Activated CD4-positive, alpha-beta T cell treated with anti-CD3 and anti-CD28 coated beads, Interleukin-10, Interleukin-2, amounts not matched to agents 100 ng/mL and 50 ng/mL, durations not matched to agents 16 hours and 8 hours (primary cell): ENCODE data around the gene MED19.
"Not testable (repeated sequence)": the region's sequence is repeated elsewhere in the genome, so short reads cannot be mapped to it uniquely, and the experiment has no call there.

Experiments
- DNase-seq: peaks from one replicate; pipeline ENCODE4 v3.0.0-alpha.2; 2020

Gene MED19, protein sequence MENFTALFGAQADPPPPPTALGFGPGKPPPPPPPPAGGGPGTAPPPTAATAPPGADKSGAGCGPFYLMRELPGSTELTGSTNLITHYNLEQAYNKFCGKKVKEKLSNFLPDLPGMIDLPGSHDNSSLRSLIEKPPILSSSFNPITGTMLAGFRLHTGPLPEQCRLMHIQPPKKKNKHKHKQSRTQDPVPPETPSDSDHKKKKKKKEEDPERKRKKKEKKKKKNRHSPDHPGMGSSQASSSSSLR

GRCh38 chr11:57711414-57712255 lies at the start of gene MED19:
MED19 (minus strand) TSS chr11:57712215; CDS start chr11:57712179, 36 bp downstream.
- peak; percentile 86 for DNase-seq

GRCh38 chr11:57758174-57758573 lies 46.2 kb upstream of the MED19 start:
- DNase-seq: no peak

DNA sequence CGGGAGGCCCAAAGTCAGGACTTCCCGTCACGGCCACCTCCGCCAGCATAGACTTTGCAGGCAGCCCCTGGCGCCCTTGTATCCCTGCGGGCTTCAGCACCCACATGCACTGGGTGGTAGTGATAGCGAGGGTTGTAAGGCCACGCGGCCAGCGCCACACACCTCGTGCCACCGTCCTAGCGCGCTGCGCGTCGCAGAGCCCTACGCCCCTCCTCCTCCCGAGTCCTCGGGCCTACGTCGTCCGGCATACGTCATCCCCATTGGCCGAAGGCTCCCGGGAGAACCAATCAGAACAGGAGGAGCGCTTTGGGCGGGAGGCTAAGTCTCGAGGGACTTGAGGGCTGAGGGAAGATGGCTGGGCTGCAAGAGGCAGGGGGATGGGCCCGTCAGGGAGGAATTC lies 40.9 kb upstream of the MED19 start:
- DNase-seq: no peak

DNA sequence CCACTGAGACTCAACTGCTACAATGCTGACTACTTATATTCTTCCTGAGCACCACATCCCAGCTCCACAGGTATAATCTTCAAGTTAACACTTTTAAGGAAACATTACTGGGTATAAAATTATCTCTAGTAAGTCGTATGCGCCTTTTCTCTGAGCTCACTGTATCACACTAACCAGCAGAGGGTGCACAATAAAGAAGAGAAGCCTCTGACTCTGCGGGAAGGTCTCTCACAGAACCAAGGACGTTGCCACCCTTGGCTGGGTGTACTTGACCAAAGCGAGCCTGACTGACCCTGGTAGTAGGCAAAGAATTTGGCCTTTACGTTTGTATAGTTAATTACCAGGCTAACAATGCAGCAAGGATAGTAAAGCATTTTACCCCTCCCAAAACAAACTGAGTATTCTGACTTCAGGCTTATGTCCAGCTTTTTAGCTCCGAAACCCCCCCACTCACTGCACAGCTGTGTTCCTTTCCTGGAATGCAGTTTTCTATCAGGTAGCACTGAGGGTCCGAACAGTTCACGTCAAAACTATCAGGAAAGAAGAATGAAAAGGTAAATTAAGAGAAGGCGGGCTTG lies 39.8 kb upstream of the MED19 start, which contains the start of gene BTBD18:
Gene BTBD18, minus strand, starts transcription at position 144 of the 578 bp plus-strand sequence. CDS start 631 bp downstream, outside the sequence.
- peak; percentile 27 for DNase-seq

DNA sequence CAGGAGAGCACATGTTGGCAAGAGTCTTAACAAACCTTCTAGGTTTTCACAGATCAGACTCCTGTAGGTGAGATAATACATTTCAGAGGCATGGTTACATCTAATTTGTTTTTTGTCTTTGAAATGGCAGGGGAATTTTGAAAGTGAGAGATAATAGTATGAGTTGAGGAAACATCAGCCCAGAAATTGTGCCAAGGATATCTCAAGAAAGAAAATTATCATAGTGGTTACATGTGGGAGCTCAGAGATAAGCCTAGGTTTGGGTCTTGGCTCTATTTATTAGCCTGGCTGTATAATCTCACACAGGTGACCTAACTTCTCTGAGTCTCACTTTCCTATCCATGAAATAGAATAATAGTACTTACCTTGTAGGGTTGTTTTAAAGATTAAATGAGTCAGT lies 39.2 kb upstream of the MED19 start:
- DNase-seq: no peak

DNA sequence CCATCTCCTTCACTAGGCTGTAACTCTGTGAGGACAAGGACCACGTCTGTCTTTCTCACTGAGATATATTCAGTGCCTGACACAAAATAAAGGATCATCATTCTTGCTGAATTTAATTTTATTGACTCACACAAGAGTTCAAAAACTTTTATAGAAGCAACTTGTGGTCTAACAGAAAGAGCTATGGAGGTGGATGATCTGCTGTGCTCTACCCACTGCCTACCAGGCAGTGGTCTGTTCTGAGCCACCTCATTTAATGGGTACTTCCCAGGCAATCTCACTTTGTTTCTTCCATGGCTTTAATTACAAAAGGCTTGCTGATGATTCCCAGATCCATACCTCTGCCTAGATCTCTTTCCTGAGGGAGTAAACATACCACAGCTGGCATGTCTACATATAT lies 34.9 kb upstream of the MED19 start:
- DNase-seq: no peak

DNA sequence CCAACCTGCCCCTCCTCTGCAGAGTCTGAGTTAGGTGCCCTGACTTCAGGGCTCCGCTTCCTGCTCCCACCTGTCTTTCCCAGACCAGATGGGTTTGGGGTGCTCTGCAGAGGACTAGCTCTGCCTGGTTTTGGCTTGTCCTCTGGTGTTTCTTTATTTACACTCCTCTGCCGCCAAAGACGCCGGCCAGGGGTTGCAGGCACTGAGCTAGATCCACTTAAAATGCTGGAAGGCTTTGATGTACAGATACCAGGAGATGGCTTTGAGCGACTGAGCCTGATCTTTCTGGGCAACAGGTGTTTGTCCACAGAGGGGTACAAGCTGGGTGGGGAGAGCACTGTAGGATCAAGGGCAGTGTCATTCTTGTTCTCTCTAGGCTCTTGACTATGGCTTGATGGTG lies 33.2 kb upstream of the MED19 start:
- DNase-seq: no peak

DNA sequence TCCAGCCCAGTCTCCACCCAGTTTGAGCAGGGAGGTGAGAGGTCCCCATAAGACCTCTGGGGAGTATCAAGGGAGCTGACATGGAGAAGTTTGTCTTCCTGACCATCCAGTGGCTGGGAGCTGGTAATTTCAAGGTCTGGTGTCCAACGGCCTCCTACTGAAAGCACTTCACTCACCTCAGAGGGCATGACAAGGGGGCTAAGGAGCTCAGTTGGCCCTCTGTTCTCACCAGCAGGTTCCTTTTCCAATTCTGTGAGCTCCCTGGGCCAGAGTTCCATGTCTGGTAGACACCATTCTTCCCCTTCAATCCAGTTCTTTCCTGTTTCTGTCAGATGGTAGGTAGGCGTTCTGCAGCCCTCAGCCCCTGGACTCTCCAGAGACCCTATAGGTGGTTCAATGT lies 32.3 kb upstream of the MED19 start:
- no peak for DNase-seq

GRCh38 chr11:57742087-57742452 lies 30.1 kb upstream of the MED19 start:
- DNase-seq: no peak

- peak; percentile 98 for DNase-seq
These were observed 29.4 kb upstream of the MED19 start, which contains the start of gene SELENOH for GRCh38 chr11:57741132-57742086. SELENOH (plus strand) TSS chr11:57741491; CDS start chr11:57741596, 105 bp downstream.

- no peak for DNase-seq
These were observed 23.7 kb upstream of the MED19 start for GRCh38 chr11:57735619-57736298.

GRCh38 chr11:57732661-57733060 lies 20.6 kb upstream of the MED19 start:
- no peak for DNase-seq

GRCh38 chr11:57729479-57729878 lies 17.5 kb upstream of the MED19 start:
- DNase-seq: no peak

- DNase-seq: no peak
These were observed 16.8 kb upstream of the MED19 start for GRCh38 chr11:57728829-57729228.

- no peak for DNase-seq
These were observed 15.2 kb upstream of the MED19 start for GRCh38 chr11:57727185-57727584.

DNA sequence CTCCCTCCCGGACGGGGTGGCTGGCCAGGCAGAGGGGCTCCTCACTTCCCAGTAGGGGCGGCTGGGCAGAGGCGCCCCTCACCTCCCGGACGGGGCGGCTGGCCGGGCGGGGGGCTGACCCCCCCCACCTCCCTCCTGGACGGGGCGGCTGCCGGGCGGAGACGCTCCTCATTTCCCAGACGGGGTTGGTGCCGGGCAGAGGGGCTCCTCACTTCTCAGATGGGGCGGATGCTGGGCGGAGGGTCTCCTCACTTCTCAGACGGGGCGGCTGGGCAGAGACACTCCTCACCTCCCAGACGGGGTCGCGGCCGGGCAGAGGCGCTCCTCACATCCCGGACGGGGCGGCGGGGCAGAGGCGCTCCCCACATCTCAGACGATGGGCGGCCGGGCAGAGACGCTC lies 4.7 kb upstream of the MED19 start:
- DNase-seq: not testable (repeated sequence)

DNA sequence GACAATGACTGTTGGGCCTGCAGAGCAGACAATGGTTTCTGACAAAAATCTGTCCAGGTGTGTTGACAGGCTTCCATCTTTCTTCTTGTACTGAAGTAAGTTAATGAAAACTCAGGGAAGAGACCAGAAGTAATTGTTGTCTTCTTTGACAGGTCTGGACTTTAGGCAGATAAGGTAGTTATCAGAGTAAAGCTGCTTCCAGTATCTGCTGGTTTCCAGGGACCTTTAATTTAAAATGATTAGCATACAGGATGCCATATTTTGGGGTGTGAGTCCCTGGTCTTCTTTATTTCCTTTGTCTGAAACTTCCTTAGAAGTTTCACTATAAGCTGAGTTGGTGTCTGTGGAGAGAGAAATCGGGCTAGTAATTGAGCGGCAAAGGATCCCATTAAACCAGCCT lies 1.8 kb upstream of the MED19 start:
- DNase-seq: no peak

GRCh38 chr11:57712256-57713150 lies 488 bp upstream of the MED19 start, which contains the start of gene TMX2:
TMX2 (plus strand) TSS chr11:57712593; CDS start chr11:57712619, 26 bp downstream.
- peak; percentile 96 for DNase-seq

GRCh38 chr11:57709802-57710367 lies 2.1 kb downstream of the MED19 start:
- DNase-seq: peak; percentile 69

GRCh38 chr11:57705432-57705831 lies 6.6 kb downstream of the MED19 start:
- DNase-seq: not testable (repeated sequence)
